ENCODE measurements around the gene SDHAF3.

The SDHAF3 gene

DNA sequence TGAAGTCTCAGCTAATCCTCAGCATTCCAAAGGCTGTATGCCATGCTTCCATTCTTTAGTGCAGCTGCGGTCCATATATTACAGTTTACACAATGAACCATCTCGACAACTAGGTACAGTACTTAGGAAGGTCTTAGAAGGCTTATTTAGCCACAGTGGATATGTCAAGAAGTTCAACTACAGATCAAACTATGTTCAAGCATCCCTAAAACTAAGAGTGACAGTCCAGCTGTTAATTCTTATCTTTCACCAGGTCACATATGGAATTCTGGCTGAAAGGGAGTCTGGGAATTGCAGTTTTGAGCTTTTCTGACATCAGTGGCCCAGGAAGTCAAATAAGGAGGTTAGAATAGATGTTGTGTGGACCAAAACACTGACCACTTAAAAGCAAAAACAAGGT lies 106.8 kb downstream of the SDHAF3 start:
- no peak for DNase-seq

DNA sequence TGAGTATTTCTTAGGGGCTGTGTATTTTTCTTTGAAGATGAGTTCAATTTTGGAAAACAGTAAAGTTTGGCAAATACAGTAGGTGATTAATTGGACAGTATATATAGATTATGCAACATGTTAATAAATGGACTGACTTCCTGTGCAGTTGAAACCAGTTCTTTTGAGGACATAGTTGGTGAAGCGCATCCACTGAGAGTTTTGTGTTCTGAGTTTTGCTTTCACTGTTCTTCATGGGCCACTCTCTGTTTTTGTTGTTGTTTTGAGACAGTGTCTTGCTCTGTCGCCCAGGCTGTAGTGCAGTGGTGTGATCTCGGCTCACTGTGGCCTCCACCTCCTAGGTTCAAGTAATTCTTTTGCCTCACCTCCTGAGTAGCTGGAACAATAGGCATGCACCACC lies 109.0 kb downstream of the SDHAF3 start:
- no peak for DNase-seq
